ENCODE data around the gene ANKRD65.
"Not testable (repeated sequence)": the region's sequence is repeated elsewhere in the genome, so short reads cannot be mapped to it uniquely, and the experiment has no call there.

ANKRD65 gene

DNA sequence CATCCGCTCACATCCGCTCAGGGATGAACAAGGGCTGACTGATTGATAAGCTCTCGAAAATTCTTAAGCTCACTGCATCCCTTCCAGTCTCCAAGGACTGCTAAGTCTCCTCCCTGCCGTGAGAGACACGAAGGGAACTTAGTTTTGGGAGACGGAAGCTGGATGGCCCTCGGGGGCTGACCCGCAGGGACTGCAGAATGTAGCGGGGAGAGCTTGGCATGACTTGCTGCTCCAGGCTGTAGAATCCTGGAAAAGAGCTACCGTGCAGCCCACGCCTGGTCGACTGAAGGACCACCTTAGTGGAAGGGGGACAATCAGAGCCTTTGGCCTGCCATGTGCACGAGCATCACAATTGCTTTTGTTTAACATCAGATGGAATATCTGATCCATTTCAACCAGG, 5.3 kb downstream of the ANKRD65 start:
- DNase-seq (ENCODE audit: low read depth), result no peak

DNA sequence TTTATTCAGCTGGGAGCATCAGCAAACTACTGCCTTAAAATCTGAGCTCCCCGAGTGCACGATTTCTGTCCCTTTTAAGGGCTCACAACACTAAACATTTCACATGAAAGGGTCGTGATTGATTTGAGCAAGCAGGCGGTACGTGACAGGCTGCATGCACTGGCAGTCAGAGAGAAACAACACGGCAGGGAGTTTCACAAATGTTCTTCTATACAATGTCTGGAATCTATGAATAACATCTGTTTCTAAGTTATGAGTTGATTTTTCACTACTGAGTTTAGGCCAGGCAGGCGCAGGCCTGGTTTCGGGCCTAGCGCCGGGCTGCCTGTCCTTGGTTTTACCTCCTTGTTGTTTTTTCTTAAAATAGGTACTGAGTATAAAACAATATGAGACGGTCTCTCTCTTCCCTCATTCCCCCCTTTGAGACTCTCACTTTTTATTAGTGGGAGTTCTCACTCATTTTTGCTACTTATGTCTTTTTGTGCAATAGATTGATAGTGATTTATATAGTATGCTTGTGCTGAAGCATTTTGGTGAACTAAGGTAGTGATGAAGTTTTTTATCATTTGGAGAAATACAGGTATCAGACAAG, 8.7 kb downstream of the ANKRD65 start:
- not testable (repeated sequence) for DNase-seq (ENCODE audit: low read depth)

DNA sequence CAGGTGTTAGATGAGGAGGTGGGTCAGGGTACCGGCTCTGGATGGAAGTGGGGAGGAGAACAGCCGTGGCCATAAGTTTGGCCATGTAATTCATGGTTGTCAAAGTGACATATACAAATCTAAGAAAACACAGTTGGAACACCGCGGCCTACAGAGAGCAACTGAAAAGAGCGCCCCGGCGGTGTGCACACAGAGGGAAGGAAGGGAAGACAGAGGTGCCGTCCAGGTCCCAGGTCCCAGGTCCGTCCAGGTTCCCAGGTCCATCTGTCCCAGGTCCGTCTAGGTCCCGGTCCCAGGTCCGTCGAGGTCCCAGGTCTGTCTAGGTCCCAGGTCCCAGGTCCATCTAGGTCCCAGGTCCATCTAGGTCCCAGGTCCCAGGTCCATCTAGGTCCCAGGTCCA, 9.4 kb downstream of the ANKRD65 start:
- DNase-seq (ENCODE audit: low read depth), result no peak

DNA sequence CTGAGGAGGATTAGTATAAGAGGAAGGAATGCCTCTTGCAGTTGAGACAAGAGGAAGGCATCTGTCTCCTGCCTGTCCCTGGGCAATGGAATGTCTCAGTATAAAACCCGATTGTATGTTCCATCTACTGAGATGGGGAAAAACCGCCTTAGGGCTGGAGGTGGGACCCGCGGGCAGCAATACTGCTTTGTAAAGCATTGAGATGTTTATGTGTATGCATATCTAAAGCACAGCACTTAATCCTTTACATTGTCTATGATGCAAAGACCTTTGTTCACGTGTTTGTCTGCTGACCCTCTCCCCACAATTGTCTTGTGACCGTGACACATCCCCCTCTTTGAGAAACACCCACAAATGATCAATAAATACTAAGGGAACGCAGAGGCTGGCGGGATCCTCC, 10.8 kb downstream of the ANKRD65 start:
- not testable (repeated sequence) for DNase-seq (ENCODE audit: low read depth)

DNA sequence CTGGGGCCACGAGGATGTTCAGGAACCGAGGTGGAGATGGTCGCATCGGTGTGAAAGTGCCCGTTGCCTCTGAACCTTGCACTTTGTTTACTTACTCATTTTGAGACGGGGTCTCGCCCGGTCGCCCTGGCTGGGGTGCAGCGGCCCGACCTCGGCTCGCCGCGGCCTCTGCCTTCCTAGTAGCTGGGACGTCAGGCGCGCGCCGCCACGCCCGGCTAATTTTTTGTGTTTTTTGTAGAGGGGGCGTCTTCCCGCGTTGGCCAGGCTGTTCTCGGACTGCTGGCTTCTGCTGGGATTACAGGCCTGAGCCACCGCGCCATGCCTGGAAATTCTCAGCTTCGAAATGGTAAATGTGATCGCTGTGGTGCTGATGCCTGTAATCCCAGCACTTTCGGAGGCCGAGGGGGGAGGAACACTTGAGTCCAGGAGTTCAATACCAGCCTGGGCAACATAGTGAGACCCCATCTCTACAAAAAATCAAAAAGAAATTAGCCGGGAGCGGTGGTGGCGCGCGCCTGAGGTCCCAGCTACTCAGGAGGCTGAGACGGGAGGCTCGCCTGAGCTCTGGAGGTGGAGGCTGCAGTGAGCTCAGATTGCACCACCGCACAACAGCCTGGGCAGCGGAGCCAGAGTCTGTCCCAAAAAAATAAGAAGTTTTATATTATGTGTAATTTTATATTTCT, 13.3 kb downstream of the ANKRD65 start:
- DNase-seq (ENCODE audit: low read depth), result no peak

DNA sequence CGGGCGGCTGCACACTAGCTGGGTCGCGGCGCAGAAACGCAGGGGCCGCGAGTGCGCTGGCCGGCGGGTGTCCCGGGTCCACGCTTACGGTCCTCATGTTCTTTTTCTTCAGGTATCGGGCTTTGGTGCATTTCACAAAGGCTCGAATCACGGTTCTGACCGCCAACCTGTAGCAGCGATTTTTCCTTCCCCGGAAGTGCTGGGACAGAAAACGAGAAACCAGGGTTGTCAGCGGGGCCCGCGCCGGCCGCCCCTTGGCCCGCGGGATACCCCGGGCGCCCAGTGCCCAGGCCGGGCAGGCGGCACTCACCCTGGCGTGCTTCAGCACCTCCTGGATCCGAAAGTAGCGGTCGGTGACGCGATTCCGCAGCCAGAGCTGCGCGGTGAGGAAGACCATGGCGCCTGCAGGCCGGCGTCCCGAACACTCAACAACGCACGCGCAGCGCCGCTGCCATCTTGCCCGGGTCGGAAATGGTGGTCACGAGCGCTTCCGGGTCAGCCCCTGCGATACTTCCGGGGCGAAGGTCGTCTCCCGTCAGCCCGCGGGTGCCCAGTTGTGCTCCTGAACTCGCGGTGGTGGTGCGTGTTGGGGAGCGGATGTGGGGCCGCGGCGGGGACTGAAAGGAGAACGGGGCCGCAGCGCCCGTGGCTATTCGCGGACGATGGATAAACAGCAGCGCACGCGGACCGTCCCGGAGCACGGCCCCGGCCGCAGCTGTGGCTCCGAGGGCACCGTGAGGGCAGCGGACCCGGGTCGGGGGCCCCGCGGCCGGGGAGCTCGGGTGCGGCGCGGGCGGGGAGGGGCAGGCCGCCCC, 14.0 kb downstream of the ANKRD65 start, which contains the start of gene MRPL20:
Gene MRPL20, minus strand, starts transcription at position 473 of the 815 bp plus-strand sequence. Its CDS starts 76 bp downstream, at position 397.
- peak; percentile 93 for DNase-seq (ENCODE audit: low read depth)

DNA sequence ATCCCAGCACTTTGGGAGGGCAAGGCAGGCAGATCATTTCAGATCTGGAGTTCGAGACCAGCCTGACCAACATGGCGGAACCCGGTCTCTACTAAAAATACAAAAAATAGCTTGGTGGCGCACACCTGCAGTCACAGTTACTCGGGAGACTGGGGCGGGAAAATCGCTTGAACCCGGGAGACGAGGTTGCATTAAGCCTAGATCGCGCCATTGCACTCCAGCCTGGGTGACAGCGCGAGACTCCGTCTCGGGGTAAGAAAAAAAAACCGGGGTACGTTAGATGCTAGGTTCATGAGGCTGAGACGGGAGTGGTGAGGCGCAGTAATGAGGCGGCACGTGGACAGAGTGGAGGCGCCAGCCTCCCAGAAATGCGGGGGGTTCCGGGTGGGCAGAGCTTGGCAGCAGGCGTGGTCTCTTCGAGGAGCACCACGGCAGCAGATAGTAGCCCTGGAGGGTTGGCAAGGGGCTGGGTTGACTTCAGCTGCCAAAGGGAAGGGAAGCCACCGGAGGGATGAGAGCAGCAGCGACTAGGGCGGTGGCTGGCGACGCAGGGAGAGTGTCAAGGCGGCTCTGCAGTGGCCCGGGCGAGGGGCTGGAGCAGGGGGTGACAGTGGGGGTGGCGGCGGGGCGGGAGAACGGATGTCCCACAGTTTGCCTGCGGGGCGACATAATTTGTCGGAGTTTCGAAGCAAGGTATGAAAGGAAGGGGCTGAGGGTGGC, 14.8 kb downstream of the ANKRD65 start:
- no peak for DNase-seq (ENCODE audit: low read depth)

DNA sequence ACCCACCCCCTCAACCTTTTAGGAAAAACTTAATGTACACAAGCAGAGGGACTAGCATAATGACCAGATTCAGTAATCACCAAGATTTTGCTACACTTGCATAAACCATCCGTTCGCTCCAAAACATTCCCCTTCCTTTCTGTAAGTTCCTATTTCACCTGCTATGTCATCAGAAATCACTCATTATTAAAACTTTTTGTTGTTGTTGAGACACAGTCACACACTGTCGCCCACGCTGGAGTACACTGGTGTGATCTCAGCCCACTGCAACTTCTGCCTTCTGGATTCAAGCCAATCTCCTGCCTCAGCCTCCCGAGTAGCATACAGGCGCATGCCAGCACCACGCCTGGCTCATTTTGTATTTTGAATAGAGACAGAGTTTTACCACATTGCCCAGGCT, 17.4 kb downstream of the ANKRD65 start:
- no peak for DNase-seq (ENCODE audit: low read depth)

DNA sequence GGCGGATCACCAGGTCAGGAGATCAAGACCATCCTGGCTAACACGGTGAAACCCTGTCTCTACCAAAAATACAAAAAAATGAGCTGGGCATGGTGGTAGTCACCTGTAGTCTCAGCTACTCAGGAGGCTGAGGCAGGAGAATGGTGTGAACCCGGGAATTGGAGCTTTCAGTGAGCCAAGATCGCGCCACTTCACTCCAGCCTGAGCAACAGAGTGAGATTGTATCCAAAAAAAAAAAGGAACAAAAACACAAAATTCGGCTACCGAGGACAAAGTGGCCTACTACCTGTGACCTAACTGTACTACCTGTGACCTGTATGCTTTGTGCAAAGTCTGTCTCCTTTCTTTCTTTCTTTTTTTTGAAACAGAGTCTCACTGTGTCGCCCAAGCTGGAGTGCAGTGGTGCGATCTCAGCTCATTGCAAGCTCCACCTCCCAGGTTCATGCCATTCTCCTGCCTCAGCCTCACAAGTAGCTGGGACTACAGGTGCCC, 18.1 kb downstream of the ANKRD65 start:
- not testable (repeated sequence) for DNase-seq (ENCODE audit: low read depth)

DNA sequence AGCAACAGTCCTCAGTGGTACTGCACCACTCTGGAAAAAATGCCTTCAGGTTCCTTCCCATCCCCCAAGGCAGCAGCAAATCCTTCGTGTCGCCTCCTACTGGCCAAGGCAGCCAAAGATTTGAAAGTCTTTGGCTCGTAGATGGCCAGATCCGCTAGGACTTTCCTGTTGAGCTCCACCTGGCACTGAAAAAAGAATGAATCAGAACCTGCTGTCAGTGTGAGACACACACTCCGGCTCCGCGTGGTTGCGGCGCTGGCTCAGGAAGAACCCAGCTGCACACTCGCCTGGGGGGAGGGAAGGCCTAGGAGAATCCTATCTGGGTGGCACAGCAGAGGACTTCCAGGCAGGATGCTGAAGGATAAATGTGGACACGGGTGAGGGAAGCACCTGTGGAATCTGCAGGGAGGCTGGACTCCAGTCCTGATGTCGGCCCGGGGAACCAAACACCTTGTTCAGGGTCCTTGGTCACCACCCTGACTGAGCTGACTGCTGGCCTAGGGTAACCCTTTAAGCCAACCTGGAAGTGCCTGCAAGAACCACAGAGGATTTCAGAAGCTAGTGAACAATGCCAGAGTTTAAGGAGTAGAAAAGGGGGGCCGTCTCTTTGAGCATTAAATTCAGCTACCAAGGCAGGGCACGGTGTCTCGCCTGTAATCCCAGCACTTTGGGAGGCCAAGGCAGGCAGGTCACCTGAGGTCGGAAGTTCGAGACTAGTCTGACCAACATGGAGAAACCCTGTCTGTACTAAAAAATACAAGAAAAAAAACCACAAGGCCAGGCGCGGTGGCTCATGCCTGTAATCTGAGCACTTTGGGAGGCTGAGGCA, 18.8 kb downstream of the ANKRD65 start:
- no peak for DNase-seq (ENCODE audit: low read depth)

DNA sequence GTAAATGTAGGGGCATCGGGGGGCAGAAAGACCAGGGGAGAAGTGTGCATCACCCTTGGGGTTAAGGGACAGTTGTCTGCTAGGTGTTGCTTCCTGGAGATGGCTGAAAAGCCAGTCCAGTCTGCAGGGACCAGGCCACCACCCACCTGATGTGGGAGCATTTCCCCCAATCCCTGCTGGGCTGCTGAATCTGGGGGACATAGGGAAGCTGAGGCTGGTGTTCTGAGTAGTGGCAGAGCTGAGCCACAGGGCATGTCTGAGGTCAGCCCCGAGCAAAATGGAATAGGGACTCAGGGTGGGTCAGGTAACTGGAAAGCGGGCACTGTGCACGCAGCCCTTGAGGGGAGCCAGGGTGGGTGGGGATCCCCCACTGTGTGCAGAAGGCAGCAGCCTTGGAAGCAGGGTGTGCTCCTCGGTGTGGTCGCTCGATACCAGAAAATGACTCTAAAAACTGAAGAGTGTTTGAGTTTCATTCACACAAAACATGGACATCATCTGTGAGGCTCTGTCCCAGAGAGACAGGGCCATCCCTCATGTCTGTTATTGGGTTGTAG, 19.5 kb downstream of the ANKRD65 start:
- DNase-seq (ENCODE audit: low read depth), result no peak

DNA sequence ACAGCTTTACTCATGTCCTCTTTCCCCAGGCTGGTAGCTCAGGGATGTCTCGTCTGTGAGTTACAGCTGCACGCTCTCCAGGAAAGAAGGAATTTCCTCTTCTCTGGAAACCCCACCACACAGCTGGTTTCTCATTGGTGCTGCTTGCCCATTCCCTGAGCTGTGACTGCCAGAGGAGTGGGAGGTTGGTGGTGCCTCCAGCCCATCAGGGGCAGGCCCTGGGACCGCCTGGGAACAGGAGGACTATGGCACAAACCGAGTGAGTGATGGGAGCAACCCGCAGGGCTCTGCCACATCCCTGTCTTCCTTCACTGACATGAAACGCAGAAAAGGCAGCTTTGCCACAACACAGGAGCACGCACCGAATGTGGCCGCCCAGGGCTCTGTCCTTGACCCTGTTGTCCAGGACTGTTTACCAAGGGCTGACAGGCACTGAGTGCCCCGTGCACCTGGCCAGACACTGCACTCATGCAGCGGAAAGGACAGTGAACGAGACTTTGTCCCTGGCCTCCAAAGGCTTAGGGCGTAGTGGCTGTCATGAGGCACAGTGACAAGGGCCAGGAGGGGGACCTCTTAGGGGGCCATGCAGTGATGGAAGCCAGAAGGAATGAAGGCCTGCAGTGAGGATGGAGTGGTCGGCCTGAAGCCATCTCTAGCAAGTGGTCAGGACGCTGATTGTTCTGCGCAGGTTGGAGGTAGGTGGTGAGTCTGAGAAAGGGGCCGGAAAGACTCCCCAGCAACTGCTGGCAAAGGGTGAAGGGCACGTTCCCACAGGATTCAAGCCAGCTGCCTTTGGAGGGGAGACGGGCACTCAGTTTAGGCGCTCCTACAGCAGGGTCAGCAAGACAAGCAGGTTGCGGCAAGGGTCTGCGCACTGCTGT, 20.3 kb downstream of the ANKRD65 start:
- no peak for DNase-seq (ENCODE audit: low read depth)

DNA sequence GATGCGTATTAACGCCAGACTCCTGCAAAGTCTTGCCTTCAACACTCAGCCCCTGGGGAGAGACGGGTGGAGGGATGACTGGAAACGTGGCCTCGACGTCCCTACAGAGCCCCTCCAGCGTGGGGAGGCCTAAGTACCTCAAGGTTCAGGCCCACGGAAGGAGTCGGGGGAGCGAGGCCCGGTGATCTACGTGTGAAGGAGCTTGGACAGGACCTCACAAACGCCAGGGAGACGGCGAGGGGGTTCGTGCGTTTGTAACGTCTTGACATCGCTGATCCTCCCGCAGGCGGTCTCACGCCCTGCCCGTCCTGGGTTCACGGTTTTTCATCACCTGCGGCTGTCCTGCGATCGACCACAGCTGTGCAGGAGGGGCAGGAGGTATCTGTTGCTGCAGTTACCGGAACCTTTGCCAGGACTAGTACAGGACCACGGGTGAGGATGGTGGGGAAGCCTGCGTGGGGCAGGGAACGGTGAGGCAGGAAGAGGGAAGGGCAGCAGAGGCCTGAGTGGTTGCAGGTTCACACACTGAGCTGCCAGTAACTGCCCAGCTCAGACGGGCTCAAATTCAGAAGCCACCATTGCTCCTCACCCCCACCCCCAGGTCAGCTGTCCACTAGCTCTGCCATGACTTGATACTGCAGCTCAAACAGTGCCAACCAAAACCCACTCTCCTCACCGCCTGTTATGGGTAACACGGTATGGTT, 21.1 kb downstream of the ANKRD65 start:
- DNase-seq (ENCODE audit: low read depth), result no peak

DNA sequence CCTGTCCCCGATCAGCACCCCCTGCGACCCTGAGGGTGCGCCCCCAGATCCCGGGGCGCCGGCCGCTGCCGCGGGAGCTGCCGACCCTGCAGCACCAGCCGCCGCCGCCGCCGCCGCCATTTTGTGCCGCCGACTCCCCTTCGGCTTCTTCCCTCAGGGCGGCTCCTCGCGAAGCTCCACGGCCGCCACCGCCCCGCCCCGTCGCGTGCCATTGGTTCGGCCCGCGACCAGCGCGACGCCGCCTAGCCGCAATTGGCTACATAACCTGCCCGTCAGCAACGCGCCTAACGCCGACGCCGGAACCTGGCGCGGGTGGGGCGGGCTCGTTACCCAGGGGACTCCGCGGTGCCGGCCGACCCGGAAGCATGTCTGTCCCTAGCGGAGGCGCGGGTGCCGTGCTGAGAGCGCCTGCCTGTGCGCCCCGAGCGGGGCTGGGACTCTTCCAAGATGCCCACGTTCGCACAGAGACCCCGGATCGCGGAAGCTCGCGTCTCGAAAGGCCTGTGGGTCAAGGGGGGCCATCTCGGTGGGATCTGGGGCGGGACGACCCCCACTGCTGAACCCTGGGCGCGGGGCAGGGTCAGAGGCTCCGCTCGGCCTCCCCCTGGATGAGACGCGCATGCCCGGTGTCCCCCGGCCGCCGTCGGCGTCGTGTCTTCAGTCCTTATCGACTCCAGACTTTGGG, 21.7 kb downstream of the ANKRD65 start, which contains the start of gene CCNL2:
Gene CCNL2, minus strand, starts transcription at position 149 of the 685 bp plus-strand sequence. Its CDS starts 29 bp downstream, at position 120.
- DNase-seq (ENCODE audit: low read depth), result peak; percentile 98

DNA sequence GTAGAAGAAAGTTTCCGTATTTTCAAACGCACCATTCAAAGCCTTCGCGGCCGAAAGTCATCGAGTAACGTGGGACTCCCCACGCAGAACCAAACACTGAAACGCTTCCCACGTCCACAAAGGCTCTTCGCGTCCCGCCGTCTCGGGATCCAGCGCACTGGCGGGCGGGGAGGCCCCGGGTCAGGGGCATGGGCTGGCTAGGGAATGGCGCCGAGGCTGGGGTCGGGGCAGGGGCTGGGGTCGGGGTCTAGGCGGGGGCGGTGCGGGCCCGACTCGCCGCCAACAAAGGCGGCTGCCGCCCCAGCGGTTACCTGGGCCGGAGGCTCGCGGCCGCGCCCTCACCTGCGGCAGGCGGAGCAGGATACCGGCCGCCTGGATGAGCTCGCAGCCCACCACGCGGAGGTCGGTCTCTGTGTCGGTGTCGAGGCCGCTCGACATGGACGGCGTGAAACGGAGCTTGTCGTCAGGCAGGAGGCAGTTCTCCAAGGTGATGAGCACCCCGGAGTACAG, 22.3 kb downstream of the ANKRD65 start:
- no peak for DNase-seq (ENCODE audit: low read depth)

DNA sequence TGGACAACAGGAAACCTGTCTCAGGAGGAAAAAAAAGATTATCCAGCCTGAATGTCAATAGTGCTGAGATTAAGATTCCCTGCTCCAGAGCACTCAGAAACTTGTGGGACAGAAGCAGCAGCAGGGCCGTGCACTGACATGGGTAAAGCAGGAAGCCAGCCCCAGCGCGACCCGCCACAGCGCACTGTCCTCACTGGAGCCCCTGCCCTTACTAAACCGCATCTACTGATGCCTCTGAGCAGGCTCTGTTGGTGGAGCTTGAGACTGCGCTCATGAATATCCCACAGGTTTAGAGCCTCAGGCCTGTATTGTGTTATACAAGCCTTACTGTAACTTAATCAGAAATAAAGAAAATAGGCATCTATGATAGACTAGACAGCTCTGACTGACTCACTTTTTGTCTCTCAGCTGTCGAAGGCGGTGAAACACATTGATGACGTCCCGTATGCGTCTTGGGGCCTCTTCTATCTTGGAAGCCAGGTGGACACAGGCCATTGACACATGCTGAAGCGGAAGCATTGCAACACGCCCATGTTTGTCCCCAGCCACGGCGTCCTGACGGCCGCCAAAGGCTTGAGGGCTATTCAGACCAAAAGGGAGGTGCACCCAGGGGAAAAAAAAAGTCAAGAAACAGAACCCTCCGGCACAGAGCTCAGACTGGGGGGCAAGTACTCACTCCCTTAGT, 23.1 kb downstream of the ANKRD65 start:
- DNase-seq (ENCODE audit: low read depth), result no peak

DNA sequence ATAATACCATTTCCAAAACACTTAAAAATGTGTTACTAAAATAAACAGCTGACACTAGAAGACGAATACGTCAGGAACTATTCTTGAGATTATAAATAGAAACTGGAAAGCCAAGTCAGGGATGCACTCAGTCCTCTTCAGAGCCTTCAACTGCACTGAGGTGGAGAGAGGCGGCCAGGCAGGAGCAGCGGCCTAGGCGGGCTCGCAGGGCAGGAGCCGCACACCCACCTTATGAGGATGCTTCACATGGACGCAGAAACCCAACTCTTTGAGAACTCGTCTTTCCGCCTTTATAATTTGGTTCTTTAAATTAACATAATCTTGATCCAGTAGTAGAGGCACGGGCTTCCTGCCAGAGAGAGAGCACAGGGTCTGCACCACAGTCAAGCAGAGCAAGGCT, 25.9 kb downstream of the ANKRD65 start:
- no peak for DNase-seq (ENCODE audit: low read depth)

DNA sequence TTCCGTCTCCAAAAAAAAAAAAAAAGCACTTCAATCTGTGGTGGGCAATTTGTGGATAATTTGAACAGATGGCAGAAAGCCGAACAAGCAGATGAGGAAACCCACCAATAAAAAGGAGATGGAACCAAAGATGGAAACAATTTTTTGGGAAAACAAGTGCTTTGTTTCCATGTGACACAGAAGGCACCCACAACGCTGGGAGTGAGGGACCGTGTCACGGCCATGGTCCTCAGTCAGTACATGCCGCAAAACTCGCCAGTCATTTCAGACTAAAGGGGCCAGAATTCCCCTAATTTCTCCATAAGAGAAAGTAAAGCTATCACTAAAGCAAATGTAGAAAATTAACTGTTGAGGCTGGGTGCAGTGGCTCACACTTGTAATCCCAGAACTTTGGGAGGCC, 27.0 kb downstream of the ANKRD65 start:
- no peak for DNase-seq (ENCODE audit: low read depth)

Data from activated T-cell treated with anti-CD3 and anti-CD28 coated beads for 1 hour (primary cell).